ENCODE measurements around the gene VPS39.

GRCh38 chr15:42149493-42150218, 58.4 kb downstream of the VPS39 start:
- TF ChIP-seq CTCF (IDR thresholded peaks at IDR 0.05) (no peak), EZH2 (IDR thresholded peaks at IDR 0.05) (no peak), EZH2phosphoT487 (IDR thresholded peaks at IDR 0.05) (no peak)
